LoVo (cell line): Measurements from ENCODE around the gene FAM177B.

Experiments used
- DNase-seq: peaks from one replicate; pipeline ENCODE4 v3.0.0-alpha.2; 2016; ENCODE audit warnings: low spot score

FAM177B gene

DNA sequence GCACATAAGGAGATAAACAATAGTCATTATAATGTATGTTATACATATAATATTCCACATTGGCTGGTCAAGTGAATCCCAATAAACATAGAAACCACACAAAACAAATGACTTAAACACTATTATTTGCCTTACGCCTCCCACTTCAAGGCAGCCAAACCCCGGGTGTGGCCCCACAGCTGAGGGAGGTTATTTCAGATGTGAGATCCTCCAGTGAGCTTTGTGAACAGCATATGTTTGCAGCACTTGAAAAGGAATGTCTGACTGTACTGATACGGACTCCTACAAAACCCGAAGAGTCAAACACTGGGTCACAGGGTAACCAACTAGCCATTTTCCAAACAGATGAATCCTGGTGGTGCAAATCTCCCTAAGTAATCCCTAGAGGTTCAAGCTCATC is 50.7 kb downstream of the FAM177B start:
- no peak for DNase-seq

DNA sequence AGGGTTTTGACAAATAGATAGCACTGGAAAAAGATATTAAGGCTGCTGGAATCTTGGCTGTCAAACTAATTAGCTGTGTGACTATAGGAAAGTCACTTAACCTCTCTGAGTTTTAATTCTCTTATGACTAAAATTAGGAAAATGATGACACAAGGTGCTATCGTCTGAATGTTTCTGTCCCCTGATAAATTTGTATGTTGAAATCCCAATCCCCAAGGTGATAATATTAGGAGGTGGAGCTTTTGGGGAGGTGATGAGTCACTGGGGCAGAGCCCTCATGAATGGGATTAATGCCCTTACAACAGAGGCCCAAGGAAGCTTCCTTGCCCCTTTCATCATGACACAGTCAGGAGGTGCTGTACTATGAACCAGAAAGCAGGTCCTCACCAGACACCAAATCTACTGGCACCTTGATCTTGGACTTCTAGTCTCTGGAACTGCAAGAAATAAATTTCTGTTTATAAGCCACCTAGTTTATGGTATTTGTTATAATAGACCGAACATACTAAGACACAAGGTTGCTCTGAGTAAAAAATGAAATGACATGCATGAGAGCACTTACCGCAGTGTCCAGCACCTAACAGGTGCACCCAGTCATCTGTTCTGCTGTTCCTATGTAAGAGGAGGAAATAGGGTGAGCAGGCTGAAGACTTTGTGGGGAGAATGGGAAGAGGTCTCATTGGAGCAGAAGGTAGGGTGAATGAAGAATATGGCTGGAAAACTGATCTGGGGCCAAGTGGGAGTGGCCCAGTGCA is 51.6 kb downstream of the FAM177B start:
- DNase-seq: no peak

DNA sequence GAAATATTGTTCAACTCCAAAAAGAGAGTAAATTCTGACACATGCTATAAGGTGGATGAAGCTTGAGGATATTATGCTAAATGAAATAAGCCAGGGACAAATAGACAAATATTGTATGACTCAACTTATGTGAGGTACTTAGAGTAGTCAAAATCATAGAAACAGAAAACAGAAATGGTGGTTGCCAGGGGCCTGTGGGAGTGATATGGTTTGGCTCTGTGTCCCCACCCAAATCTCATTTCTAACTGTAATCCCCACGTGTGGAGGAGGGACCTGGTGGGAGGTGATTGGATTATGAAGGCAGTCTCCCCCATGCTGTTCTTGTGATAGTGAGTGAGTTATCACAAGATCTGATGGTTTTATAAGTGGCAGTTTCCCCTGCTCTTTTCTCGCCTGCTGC is 53.1 kb downstream of the FAM177B start:
- no peak for DNase-seq

DNA sequence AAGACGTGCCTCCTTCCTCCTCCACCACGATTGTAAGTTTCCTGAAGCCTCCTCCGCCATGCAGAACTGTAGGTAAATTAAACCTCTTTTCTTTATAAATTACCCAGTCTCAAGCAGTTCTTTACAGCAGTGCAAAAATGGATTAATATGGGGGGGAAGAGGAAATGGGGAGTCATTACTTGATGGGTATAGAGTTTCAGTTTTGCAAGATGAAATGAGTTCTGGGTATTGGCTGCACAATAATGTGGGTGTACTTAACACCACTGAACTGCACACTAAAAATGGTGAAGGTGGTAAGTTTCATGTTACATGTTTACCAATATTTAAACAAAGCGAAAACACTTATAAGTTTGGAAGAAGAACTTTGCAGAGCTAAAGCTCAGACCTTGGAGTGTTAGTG is 53.5 kb downstream of the FAM177B start:
- no peak for DNase-seq

DNA sequence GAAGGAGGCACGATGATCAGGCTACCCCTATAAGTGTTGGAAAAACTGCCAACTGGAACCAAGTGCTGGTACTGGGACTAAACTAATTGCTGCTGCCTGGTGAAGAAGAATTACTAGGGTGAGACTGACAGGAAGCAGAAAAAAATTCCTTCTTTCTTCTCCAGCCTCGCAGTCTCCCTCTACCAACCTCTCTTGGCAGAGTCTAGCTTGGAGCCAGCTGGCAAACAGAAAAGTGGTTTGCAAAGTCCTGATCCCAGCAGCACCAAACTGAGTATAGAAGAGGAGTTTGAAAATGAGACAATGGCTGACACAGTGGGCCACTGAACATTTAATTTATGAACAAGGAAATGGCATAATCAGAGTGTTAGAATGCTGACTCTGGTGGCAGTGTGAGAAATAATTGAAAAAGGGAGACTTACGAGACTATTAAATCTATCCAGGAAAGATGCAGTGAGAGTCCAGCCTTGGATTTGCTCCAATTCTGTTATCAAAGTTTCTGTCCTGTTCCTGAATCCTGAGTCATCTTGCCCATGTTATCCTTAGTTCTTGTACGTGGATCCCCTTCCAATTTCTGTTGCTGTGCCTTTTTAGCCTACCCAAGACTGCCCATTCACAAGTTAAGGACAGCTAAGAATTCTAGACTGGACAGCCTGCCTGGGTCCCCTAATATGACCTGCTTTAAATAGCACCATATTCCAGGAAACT is 54.2 kb downstream of the FAM177B start:
- DNase-seq: no peak

DNA sequence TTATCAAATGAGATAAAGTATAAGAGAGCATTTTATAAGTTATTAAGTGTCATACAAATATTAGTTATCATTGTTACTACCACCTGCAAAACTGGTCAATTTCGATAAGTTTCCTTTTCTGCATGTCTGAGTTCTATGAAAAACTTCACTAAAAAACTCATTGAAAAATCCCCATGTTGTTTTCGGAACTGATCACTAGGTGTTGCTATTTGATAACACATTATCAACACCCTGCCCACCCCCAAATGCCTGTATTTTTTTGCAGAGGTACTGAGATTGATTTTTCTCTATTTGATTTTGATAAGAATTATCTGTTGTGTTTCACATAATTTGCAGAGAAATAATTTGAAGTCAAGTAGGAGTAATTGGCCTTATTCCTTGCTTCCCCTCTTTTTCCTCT is 55.7 kb downstream of the FAM177B start:
- DNase-seq: no peak

DNA sequence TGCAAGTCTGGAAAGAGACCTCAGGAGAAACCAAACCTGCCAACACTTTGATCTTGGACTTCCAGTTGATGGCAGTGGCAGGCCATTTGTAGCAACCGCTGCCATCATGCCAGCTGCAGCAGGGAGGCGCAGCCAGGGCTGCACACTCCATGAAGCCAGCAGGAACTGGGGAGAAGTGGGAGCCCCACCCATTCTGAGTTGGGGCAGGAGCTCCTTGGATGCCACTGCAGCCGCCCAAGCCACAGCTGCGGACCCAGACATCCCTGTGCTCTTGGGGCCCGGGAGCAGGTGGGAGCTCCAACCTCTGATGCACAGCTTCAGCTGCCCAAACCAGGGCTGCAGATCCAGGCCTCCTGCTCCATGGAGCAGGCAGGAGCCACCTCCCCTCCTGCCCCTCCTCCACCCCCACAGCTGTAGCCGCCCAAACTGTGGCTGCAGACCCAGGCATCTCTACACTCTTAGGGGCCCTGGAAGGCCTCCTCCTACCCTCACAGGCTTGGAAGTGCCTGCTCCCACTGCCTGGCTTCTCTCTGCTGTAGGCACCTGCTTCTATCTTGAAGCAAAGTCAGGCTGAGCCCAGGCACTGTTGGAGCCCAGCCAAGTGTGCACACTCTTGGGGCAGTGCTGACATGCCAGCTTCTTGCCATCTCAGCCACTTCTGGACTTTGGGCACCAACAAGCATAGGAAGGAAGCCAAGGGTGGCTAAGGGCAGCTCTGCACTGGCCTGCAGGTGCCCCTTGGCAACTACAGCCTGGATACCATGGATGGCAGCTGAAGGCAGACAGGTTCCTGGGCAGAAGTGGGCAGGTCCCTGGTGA is 57.9 kb downstream of the FAM177B start:
- no peak for DNase-seq

DNA sequence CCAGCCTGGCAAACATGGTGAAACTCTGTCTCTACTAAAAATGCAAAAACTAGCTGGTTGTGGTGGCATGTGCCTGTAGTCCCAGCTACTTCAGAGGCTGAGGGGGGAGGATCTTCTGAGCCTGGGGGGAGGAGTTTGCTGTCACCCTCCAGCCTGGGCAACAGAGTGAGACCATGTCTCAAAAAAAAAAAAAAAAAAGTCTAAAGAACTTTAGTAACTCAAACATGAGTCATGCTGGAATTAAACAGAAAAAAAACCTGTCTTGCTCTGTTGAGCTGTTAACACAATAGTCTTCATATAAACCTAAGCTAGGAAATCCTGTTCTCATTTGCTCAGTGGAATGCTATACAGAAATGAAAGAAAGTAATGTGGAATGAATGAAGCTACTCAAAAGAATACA is 61.1 kb downstream of the FAM177B start:
- peak; percentile 17 for DNase-seq

DNA sequence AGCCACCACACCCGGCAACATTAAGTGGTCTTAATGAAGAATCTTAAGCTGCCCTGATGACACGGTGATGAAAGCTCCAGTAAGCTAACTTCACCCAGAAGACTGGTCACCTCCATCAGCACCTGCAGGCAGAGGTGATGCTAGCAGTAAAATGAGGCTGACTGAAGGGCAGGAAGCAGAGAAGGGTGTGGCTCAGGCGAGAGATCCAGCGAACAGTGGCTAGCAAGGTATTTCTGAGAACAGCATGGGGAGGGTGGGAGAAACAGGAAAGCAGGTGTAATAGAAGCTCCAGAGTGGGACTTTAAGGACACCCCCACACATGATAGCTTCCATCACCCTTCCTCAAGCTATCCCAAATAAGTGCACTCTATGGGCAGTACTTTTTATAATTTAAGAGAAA is 62.0 kb downstream of the FAM177B start:
- no peak for DNase-seq
